HepG2 (cell line): ENCODE results near the gene LMCD1. TPM values are rescaled to one million over a fixed set of nuclear protein-coding genes. Genes with fewer than 3 reads are reported as not detected.

Experiments
- ATAC-seq: fragments of 200-7000 bp; cut with Tn5 transposase; 3 replicates; pipeline ENCODE4 v1.9.1; 2020; ENCODE audit warnings: mild to moderate bottlenecking, moderate library complexity
- BruUV-seq: library from RNA; stranded (reverse); fragments of 400-500 nt; replicated peaks from 2 replicates; lab custom pipeline; 2021; lab: Mats Ljungman, UMichigan
- CTCF ChIA-PET: fragments of 300-600 bp; formaldehyde crosslinking; extraction: SDS; loops from one replicate; lab custom pipeline; 2021; ENCODE audit warnings: low total read pairs, inconsistent platforms, low intra/inter-chr PET ratio; lab: Yijun Ruan, JAX
- POLR2A ChIA-PET: fragments of 350-600 bp; sonication (Branson Sonifier 250); formaldehyde crosslinking; loops from one replicate; lab custom pipeline; 2020; ENCODE audit warnings: antibody characterized with exemption, inconsistent platforms; lab: Yijun Ruan, JAX
- DNase-seq: peaks from one replicate; pipeline ENCODE4 v3.0.0-alpha.2; 2015; ENCODE audit warnings: low spot score
- FAIRE-seq: peaks from 3 replicates; lab custom pipeline; 2011; peaks lifted over from hg19 to GRCh38; lab: Jason Lieb, UNC
- H2AFZ ChIP-seq: one replicate; pipeline ENCODE4 v1.6.1; 2011; ENCODE audit warnings: low read length, inconsistent platforms
- H3K27ac ChIP-seq: fragments of 300-600 bp; 3 replicates; pipeline ENCODE4 v1.8.0; 2011; ENCODE audit warnings: mixed run types, mild to moderate bottlenecking, mixed read lengths, low read length, inconsistent platforms; ENCODE audit not compliant: insufficient read depth; ENCODE audit errors: extremely low read length
- H3K27me3 ChIP-seq, 2 experiments: fragments of 200-600 bp in 1 of 2; 2 replicates in 1 of 2; 3 replicates in 1 of 2; pipeline versions ENCODE4 v1.6.0 to v1.8.0; 2011; ENCODE audit warnings: low read length in 2 of 2, mild to moderate bottlenecking in 2 of 2, moderate library complexity in 2 of 2, inconsistent platforms in 1 of 2; ENCODE audit not compliant: insufficient read depth in 2 of 2, control insufficient read depth in 1 of 2
- H3K36me3 ChIP-seq, 2 experiments: fragments of 200-600 bp in 1 of 2; replicated peaks in 1 of 2; 2 replicates in 1 of 2; 3 replicates in 1 of 2; pipeline versions ENCODE4 v1.5.1 to v1.8.0; 2011; ENCODE audit warnings: low read length in 2 of 2, inconsistent platforms in 1 of 2; ENCODE audit not compliant: insufficient read depth in 2 of 2, control insufficient read depth in 1 of 2
- H3K4me1 ChIP-seq: 2 replicates; pipeline ENCODE4 v1.5.1; 2012; ENCODE audit warnings: low read length, inconsistent platforms; ENCODE audit not compliant: insufficient read depth
- H3K4me2 ChIP-seq: 2 replicates; pipeline ENCODE4 v1.6.0; 2011; ENCODE audit warnings: low read depth, low read length, inconsistent platforms
- H3K4me3 ChIP-seq, 3 experiments: fragments of 200-600 bp in 1 of 3; sonication (generic), shearing (Covaris generic) in 1 of 3; replicated peaks in 1 of 3; 2 replicates each; pipeline ENCODE4 v1.5.1; 2011 to 2016; ENCODE audit warnings: low read length in 3 of 3, inconsistent platforms in 2 of 3, low read depth in 2 of 3, mild to moderate bottlenecking in 2 of 3, control low read depth in 1 of 3, mixed read lengths in 1 of 3; ENCODE audit not compliant: insufficient read depth in 1 of 3
- H3K79me2 ChIP-seq: one replicate; pipeline ENCODE4 v1.6.1; 2011; ENCODE audit warnings: low read length, inconsistent platforms; ENCODE audit not compliant: insufficient read depth
- H3K9ac ChIP-seq: 2 replicates; pipeline ENCODE4 v1.6.0; 2011; ENCODE audit warnings: mild to moderate bottlenecking, low read depth, low read length, inconsistent platforms; ENCODE audit not compliant: insufficient read depth
- H3K9me3 ChIP-seq: 2 replicates; pipeline ENCODE4 v1.5.1; 2012; ENCODE audit warnings: mild to moderate bottlenecking, low read length
- H4K20me1 ChIP-seq: 2 replicates; pipeline ENCODE4 v1.6.0; 2011; ENCODE audit warnings: inconsistent platforms, mild to moderate bottlenecking, low read length, moderate library complexity; ENCODE audit not compliant: insufficient read depth
- CCDC6 ChIP-seq: sonication (generic); formaldehyde crosslinking; IDR thresholded peaks from 2 replicates; pipeline ENCODE4 v1.8.1; 2022; ENCODE audit warnings: mild to moderate bottlenecking, missing genetic modification reagents, moderate library complexity
- MZF1 ChIP-seq: sonication (generic); formaldehyde crosslinking; IDR thresholded peaks from 2 replicates; pipeline ENCODE4 v1.8.1; 2023; ENCODE audit warnings: mild to moderate bottlenecking, missing genetic modification reagents, borderline replicate concordance
- NR2C2 ChIP-seq: sonication (generic); formaldehyde crosslinking; IDR thresholded peaks from 2 replicates; pipeline ENCODE4 v1.4.0; 2020; ENCODE audit warnings: missing genetic modification reagents, mild to moderate bottlenecking, moderate library complexity, borderline replicate concordance
- SATB2 ChIP-seq: sonication (generic); formaldehyde crosslinking; IDR thresholded peaks from 2 replicates; pipeline ENCODE4 v1.5.0; 2020; ENCODE audit warnings: missing genetic modification reagents
- ZNF224 ChIP-seq: sonication (generic); formaldehyde crosslinking; IDR thresholded peaks from 2 replicates; pipeline ENCODE4 v1.5.0; 2020; ENCODE audit warnings: mild to moderate bottlenecking, missing genetic modification reagents
- ZNF34 ChIP-seq: sonication (generic); formaldehyde crosslinking; IDR thresholded peaks from 2 replicates; pipeline ENCODE4 v1.4.0; 2020; ENCODE audit warnings: mild to moderate bottlenecking, missing genetic modification reagents, borderline replicate concordance
- ZNF761 ChIP-seq: sonication (generic); formaldehyde crosslinking; conservative IDR thresholded peaks from 2 replicates; pipeline ENCODE4 v1.4.0; 2020; ENCODE audit warnings: mild to moderate bottlenecking, missing genetic modification reagents
- ZNF777 ChIP-seq: sonication (generic); formaldehyde crosslinking; IDR thresholded peaks from 2 replicates; pipeline ENCODE4 v1.4.0; 2020; ENCODE audit warnings: missing genetic modification reagents
- ZSCAN29 ChIP-seq: sonication (generic); formaldehyde crosslinking; conservative IDR thresholded peaks from 2 replicates; pipeline ENCODE4 v1.4.0; 2020; ENCODE audit warnings: mild to moderate bottlenecking, missing genetic modification reagents
- WGBS: methylation state at CpG from one replicate; pipeline ENCODE4 v1.1.6; 2017; ENCODE audit warnings: low lambda C conversion rate; 5-methylcytosine and 5-hydroxymethylcytosine counted together
- in situ Hi-C: cut with HindIII; loops from 2 replicates; pipeline ENCODE4 v1.10.0; 2017; ENCODE audit warnings: low pct_unique_long_range_greater_than_20kb; ENCODE audit not compliant: extremely low pct_ligation_motif_present
- intact Hi-C: fragments of 100-400 bp; cut with micrococcal nuclease; formaldehyde crosslinking; loops from one replicate; pipeline ENCODE4 v1.10.0; 2022; ENCODE audit not compliant: unreplicated experiment
- polyA plus RNA-seq, 8 experiments: library from polyadenylated mRNA; depleted of rRNA in 3 of 8; stranded (reverse) in 7 of 8; unstranded in 1 of 8; fragments of >200 nt; fragmentation: Illumina TruSeq in 4 of 8; extraction: Trizol in 4 of 8; gene quantifications; 2 replicates each; pipeline versions ENCODE4 v1.2.1 to v1.2.3, GENCODE V29; 2011 to 2016; ENCODE audit warnings: low read depth in 4 of 8, missing spikeins in 1 of 8, mixed read lengths in 1 of 8; ENCODE audit not compliant: insufficient read depth in 1 of 8
- total RNA-seq, 5 experiments: library from RNA; depleted of rRNA; stranded (reverse); fragments of >200 nt; fragmentation: Illumina TruSeq; extraction: Trizol; gene quantifications; 2 replicates each; pipeline ENCODE4 v1.2.3, GENCODE V29; 2016; ENCODE audit warnings: low read depth in 1 of 5
- TF ChIP-seq, protein P1 (sequence below): sonication (generic); formaldehyde crosslinking; IDR thresholded peaks from 2 replicates; pipeline ENCODE4 v1.4.0; 2020; ENCODE audit warnings: missing genetic modification reagents
- TF ChIP-seq, protein P2 (sequence below): sonication (generic); formaldehyde crosslinking; IDR thresholded peaks from 2 replicates; pipeline ENCODE4 v1.8.0; 2022; ENCODE audit warnings: low read depth, missing genetic modification reagents
- TF ChIP-seq, protein P3 (sequence below): IDR thresholded peaks from 2 replicates; pipeline ENCODE4 v1.6.1; 2012; ENCODE audit warnings: low read depth, low read length, improper control_type of control experiment
- TF ChIP-seq, protein P4 (sequence below): sonication (generic); formaldehyde crosslinking; IDR thresholded peaks from 2 replicates; pipeline ENCODE4 v1.4.0; 2020; ENCODE audit warnings: missing genetic modification reagents

The LMCD1 gene
- total and polyA plus RNA-seq, 2 of the 13 experiments (the other 11 are each of a cell fraction or from before 2014, with no cell fraction given): 6.2 to 7.1 TPM

DNA sequence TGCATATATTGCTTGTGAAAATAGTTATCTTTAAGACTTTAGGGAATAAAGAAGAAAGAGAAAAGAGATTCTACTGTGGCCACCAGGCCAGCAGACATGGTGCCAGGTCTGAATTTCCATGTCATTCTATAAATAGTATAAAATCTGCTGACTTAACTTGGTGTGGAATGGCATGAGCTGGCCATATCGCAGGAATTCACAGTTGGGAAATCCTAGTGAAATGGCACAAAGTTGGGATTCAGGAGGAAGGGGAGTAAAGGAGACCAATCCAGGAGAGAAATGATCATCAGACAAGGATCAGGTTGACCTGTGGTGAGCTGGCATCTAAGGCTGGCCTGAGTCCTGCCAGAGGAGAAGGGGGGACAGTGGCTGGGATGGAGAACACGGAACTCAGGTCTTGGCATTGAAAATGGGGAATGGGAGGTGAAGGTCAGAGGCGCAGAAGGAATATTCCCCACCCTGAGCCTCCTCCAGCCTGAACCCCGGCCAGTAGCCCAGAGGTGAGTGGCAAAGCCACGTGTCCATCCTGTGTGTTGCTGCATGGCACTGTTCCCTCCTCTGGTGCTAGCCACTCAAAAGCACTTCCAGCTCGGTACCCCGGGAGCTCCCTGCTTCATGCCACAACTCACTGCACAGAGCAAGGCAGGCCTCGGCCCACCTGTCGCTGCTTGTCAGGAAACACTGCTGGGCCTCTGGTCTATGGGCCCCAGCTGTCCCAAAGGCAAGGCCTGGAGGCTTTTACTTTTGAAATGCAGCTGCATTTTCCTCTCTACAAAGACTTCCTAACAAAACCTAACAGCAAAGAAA is 91.6 kb downstream of the LMCD1 start (continued):
- TF ChIP-seq, protein P1, sequence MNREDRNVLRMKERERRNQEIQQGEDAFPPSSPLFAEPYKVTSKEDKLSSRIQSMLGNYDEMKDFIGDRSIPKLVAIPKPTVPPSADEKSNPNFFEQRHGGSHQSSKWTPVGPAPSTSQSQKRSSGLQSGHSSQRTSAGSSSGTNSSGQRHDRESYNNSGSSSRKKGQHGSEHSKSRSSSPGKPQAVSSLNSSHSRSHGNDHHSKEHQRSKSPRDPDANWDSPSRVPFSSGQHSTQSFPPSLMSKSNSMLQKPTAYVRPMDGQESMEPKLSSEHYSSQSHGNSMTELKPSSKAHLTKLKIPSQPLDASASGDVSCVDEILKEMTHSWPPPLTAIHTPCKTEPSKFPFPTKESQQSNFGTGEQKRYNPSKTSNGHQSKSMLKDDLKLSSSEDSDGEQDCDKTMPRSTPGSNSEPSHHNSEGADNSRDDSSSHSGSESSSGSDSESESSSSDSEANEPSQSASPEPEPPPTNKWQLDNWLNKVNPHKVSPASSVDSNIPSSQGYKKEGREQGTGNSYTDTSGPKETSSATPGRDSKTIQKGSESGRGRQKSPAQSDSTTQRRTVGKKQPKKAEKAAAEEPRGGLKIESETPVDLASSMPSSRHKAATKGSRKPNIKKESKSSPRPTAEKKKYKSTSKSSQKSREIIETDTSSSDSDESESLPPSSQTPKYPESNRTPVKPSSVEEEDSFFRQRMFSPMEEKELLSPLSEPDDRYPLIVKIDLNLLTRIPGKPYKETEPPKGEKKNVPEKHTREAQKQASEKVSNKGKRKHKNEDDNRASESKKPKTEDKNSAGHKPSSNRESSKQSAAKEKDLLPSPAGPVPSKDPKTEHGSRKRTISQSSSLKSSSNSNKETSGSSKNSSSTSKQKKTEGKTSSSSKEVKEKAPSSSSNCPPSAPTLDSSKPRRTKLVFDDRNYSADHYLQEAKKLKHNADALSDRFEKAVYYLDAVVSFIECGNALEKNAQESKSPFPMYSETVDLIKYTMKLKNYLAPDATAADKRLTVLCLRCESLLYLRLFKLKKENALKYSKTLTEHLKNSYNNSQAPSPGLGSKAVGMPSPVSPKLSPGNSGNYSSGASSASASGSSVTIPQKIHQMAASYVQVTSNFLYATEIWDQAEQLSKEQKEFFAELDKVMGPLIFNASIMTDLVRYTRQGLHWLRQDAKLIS (CRISPR knock-in tag): no peak
- no peak for TF ChIP-seq ZNF777 (CRISPR knock-in tag)

DNA sequence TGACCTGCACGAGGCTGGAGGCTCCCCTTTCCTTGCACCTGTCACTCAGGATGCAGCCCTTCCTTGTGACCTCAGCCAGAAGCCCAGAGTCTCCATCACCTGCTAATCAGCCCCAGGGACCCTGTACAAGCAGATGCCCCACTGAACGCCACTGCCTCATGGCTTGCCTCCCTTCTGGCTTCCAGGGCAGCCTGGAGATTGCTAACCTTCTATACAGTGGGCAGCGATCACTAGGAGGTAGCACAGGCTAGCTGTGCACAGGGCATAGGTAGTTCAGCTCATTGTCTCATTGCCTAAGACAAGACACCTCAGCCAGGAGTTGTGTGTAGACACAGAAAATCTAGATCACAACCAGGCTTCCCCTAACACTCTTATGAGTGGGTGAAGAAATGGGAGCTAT is 93.6 kb downstream of the LMCD1 start:
- Histone ChIP-seq H3K36me3 (no peaks in the 10 kb centered on the region), H3K4me2 (no peak overlapping the region), H3K4me1 (peaks cover 5% of the 10 kb centered on the region; the same call in 1 of the 2 replicates), H3K79me2 (no peaks in the 10 kb centered on the region), H3K27me3 (peaks cover 3 to 7% of the 10 kb centered on the region in 2 experiments; a peak in 3 of 5 replicates), H4K20me1 (no peaks in the 10 kb centered on the region), H3K9ac (no peak overlapping the region), H3K27ac (no peak overlapping the region), H3K9me3 (no peaks in the 10 kb centered on the region), H3K4me3 (no peak overlapping the region), H2AFZ (no peak overlapping the region)
- no peak for DNase-seq
- no peak; the same call in 1 of the 3 replicates for ATAC-seq
- POLR2A ChIA-PET: no interaction called here
- CTCF ChIA-PET: no interaction called here
- BruUV-seq: no TSS peak
- WGBS: 0% methylated on average over 1 of the region's 3 CpGs
- in situ Hi-C loops (no loop called here), intact Hi-C loops (no loop called here)
- FAIRE-seq: no peak
- no peak for TF ChIP-seq CCDC6 (CRISPR knock-in tag)
- TF ChIP-seq, protein P2, sequence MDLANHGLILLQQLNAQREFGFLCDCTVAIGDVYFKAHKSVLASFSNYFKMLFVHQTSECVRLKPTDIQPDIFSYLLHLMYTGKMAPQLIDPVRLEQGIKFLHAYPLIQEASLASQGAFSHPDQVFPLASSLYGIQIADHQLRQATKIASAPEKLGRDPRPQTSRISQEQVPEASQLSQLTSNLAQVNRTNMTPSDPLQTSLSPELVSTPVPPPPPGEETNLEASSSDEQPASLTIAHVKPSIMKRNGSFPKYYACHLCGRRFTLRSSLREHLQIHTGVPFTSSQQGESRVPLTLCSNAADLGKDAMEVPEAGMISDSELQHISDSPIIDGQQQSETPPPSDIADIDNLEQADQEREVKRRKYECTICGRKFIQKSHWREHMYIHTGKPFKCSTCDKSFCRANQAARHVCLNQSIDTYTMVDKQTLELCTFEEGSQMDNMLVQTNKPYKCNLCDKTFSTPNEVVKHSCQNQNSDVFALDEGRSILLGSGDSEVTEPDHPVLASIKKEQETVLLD (CRISPR knock-in tag): no peak
- no peak for TF ChIP-seq MZF1 (CRISPR knock-in tag)
- TF ChIP-seq ZNF761 (CRISPR knock-in tag): no peak
- TF ChIP-seq, protein P3, sequence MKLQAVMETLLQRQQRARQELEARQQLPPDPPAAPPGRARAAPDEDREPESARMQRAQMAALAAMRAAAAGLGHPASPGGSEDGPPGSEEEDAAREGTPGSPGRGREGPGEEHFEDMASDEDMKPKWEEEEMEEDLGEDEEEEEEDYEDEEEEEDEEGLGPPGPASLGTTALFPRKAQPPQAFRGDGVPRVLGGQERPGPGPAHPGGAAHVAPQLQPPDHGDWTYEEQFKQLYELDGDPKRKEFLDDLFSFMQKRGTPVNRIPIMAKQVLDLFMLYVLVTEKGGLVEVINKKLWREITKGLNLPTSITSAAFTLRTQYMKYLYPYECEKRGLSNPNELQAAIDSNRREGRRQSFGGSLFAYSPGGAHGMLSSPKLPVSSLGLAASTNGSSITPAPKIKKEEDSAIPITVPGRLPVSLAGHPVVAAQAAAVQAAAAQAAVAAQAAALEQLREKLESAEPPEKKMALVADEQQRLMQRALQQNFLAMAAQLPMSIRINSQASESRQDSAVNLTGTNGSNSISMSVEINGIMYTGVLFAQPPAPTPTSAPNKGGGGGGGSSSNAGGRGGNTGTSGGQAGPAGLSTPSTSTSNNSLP: no peak
- TF ChIP-seq SATB2 (CRISPR knock-in tag): no peak
- TF ChIP-seq ZNF224 (CRISPR knock-in tag): no peak
- no peak for TF ChIP-seq ZSCAN29 (CRISPR knock-in tag)
- no peak for TF ChIP-seq ZNF34 (CRISPR knock-in tag)
- TF ChIP-seq, protein P4, sequence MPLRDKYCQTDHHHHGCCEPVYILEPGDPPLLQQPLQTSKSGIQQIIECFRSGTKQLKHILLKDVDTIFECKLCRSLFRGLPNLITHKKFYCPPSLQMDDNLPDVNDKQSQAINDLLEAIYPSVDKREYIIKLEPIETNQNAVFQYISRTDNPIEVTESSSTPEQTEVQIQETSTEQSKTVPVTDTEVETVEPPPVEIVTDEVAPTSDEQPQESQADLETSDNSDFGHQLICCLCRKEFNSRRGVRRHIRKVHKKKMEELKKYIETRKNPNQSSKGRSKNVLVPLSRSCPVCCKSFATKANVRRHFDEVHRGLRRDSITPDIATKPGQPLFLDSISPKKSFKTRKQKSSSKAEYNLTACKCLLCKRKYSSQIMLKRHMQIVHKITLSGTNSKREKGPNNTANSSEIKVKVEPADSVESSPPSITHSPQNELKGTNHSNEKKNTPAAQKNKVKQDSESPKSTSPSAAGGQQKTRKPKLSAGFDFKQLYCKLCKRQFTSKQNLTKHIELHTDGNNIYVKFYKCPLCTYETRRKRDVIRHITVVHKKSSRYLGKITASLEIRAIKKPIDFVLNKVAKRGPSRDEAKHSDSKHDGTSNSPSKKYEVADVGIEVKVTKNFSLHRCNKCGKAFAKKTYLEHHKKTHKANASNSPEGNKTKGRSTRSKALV: no peak
- TF ChIP-seq NR2C2 (CRISPR knock-in tag): no peak
